Activated T-helper 17 cell treated with anti-CD3 and anti-CD28 coated beads, Interleukin-2, amount 50 U/mL, for 72 hours (primary cell): Measurements from ENCODE around the gene C1QTNF7. TPM values are rescaled to one million over a fixed set of nuclear protein-coding genes. Genes with fewer than 3 reads are reported as not detected.

Experiments used
- ATAC-seq: fragments of 150-1000 bp; cut with Tn5 transposase; replicated peaks from 2 replicates; pipeline ENCODE4 v1.10.0; 2021; ENCODE audit warnings: mild to moderate bottlenecking, moderate library complexity
- H3K27ac Mint-ChIP-seq: one replicate; pipeline ENCODE4 v1.8.0; 2022; ENCODE audit warnings: mixed read lengths
- H3K27me3 Mint-ChIP-seq: one replicate; pipeline ENCODE4 v1.8.0; 2022; ENCODE audit warnings: mixed read lengths
- H3K36me3 Mint-ChIP-seq: one replicate; pipeline ENCODE4 v1.8.0; 2022; ENCODE audit warnings: low read depth, mild to moderate bottlenecking, mixed read lengths
- H3K4me1 Mint-ChIP-seq: one replicate; pipeline ENCODE4 v1.8.0; 2022; ENCODE audit warnings: mixed read lengths
- H3K4me3 Mint-ChIP-seq: one replicate; pipeline ENCODE4 v1.8.0; 2022; ENCODE audit warnings: mild to moderate bottlenecking, mixed read lengths
- H3K9me3 Mint-ChIP-seq: one replicate; pipeline ENCODE4 v1.8.0; 2022; ENCODE audit warnings: mixed read lengths
- total RNA-seq, 2 donors: library from RNA; stranded (reverse); gene quantifications; one replicate each; pipeline ENCODE4 v1.2.3, GENCODE V29; 2022

C1QTNF7 gene
- total RNA-seq, 2 donors from 2014 or later = not detected

- Mint-ChIP-seq H3K27me3 (peaks cover 3% of the 10 kb centered on the region), H3K9me3 (no peaks in the 10 kb centered on the region), H3K27ac (peak overlapping the region; percentile 40), H3K4me1 (peaks cover 22% of the 10 kb centered on the region), H3K36me3 (no peaks in the 10 kb centered on the region), H3K4me3 (peak overlapping the region; percentile 53)
- ATAC-seq = peak; percentile 70
Measured at GRCh38 chr4:15400981-15401671, 26.7 kb upstream of the C1QTNF7 start.

- H3K27ac Mint-ChIP-seq = peak overlapping the region; percentile 40
- peaks cover 3% of the 10 kb centered on the region for H3K27me3 Mint-ChIP-seq
- peaks cover 18% of the 10 kb centered on the region for H3K4me1 Mint-ChIP-seq
- H3K4me3 Mint-ChIP-seq = peak overlapping the region; percentile 53
- no peak for ATAC-seq
- no peaks in the 10 kb centered on the region for H3K36me3 Mint-ChIP-seq
- no peaks in the 10 kb centered on the region for H3K9me3 Mint-ChIP-seq
Measured at GRCh38 chr4:15402146-15402545, 25.7 kb upstream of the C1QTNF7 start.

GRCh38 chr4:15402974-15403373, 24.9 kb upstream of the C1QTNF7 start:
- ATAC-seq = no peak
- H3K27me3 Mint-ChIP-seq = peaks cover 3% of the 10 kb centered on the region
- no peak overlapping the region for H3K27ac Mint-ChIP-seq
- no peaks in the 10 kb centered on the region for H3K36me3 Mint-ChIP-seq
- peaks cover 18% of the 10 kb centered on the region for H3K4me1 Mint-ChIP-seq
- H3K9me3 Mint-ChIP-seq = no peaks in the 10 kb centered on the region
- no peak overlapping the region for H3K4me3 Mint-ChIP-seq

- peaks cover 3% of the 10 kb centered on the region for H3K27me3 Mint-ChIP-seq
- no peaks in the 10 kb centered on the region for H3K9me3 Mint-ChIP-seq
- no peak overlapping the region for H3K4me3 Mint-ChIP-seq
- H3K36me3 Mint-ChIP-seq = no peaks in the 10 kb centered on the region
- no peak for ATAC-seq
- peaks cover 18% of the 10 kb centered on the region for H3K4me1 Mint-ChIP-seq
- no peak overlapping the region for H3K27ac Mint-ChIP-seq
Measured at GRCh38 chr4:15405018-15405417, 22.8 kb upstream of the C1QTNF7 start.

DNA sequence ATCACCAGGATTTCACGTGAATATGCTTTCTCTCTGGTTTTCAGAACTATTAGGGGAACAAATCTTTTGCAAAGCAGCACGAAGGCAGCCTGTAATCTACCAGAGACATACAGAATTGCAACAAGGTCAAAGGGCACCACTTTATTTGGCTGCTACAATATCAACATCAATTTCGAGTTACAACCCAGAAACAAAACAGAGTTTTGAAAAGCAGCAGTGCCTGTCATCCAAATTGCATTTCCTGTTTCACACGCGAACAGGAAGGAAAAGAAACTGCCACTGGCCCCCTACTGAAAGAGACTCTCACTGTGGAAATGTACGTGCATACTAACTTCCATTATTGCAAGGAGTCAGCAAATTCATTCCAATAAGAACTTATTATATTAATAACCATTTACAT, 17.1 kb upstream of the C1QTNF7 start:
- Mint-ChIP-seq H3K36me3 (no peaks in the 10 kb centered on the region), H3K27me3 (no peaks in the 10 kb centered on the region), H3K4me3 (peak overlapping the region; percentile 38), H3K27ac (peak overlapping the region; percentile 12), H3K4me1 (peaks cover 15% of the 10 kb centered on the region), H3K9me3 (no peaks in the 10 kb centered on the region)
- ATAC-seq = peak; percentile 34

- H3K27ac Mint-ChIP-seq = no peak overlapping the region
- peaks cover 2% of the 10 kb centered on the region for H3K9me3 Mint-ChIP-seq
- no peak overlapping the region for H3K4me3 Mint-ChIP-seq
- H3K4me1 Mint-ChIP-seq = peaks cover 15% of the 10 kb centered on the region
- no peaks in the 10 kb centered on the region for H3K36me3 Mint-ChIP-seq
- no peaks in the 10 kb centered on the region for H3K27me3 Mint-ChIP-seq
- ATAC-seq = no peak
Measured at GRCh38 chr4:15412461-15412860, 15.4 kb upstream of the C1QTNF7 start.

DNA sequence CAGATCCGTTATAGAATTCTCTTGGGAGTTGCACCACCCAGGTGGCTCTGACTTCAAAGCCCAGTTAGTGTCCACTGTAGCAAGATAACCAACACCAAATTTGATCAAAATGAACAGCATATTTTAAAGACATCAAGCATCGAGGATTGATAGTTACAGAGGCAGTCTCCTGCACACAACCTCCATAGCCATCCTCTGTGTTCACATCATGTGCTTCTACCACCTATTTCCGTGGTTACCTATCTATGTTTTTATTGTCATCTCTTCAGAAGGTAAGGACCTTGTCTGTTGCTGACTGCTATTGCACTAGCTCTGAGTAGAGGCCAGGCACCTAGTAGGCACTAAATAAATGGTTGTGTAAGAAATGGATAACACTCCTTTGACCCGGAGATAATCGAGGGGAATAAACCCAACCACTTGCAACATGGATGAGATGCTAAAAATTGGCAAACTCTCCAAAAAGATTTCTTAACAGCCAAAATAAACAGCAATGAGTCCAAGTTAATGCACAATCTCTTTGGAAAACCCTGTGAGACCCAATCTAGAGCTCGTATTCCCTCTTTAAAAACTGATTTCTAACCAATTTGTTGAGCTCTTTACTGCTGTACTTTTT, 14.7 kb upstream of the C1QTNF7 start:
- Mint-ChIP-seq H3K27ac (no peak overlapping the region), H3K27me3 (no peaks in the 10 kb centered on the region), H3K36me3 (no peaks in the 10 kb centered on the region), H3K4me3 (no peak overlapping the region), H3K9me3 (peaks cover 4% of the 10 kb centered on the region), H3K4me1 (peaks cover 15% of the 10 kb centered on the region)
- ATAC-seq = no peak

GRCh38 chr4:15413623-15414019, 14.2 kb upstream of the C1QTNF7 start:
- no peaks in the 10 kb centered on the region for H3K27me3 Mint-ChIP-seq
- peak; percentile 18 for ATAC-seq
- H3K36me3 Mint-ChIP-seq = no peaks in the 10 kb centered on the region
- peaks cover 15% of the 10 kb centered on the region for H3K4me1 Mint-ChIP-seq
- no peak overlapping the region for H3K4me3 Mint-ChIP-seq
- peaks cover 4% of the 10 kb centered on the region for H3K9me3 Mint-ChIP-seq
- H3K27ac Mint-ChIP-seq = no peak overlapping the region

- no peaks in the 10 kb centered on the region for H3K36me3 Mint-ChIP-seq
- no peak overlapping the region for H3K4me3 Mint-ChIP-seq
- H3K27ac Mint-ChIP-seq = no peak overlapping the region
- peak; percentile 38 for ATAC-seq
- peaks cover 15% of the 10 kb centered on the region for H3K4me1 Mint-ChIP-seq
- H3K9me3 Mint-ChIP-seq = peaks cover 4% of the 10 kb centered on the region
- H3K27me3 Mint-ChIP-seq = no peaks in the 10 kb centered on the region
Measured at GRCh38 chr4:15414551-15415091, 13.2 kb upstream of the C1QTNF7 start.

- Mint-ChIP-seq H3K9me3 (peaks cover 4% of the 10 kb centered on the region), H3K36me3 (no peaks in the 10 kb centered on the region), H3K4me1 (peaks cover 9% of the 10 kb centered on the region), H3K27me3 (no peaks in the 10 kb centered on the region), H3K4me3 (no peak overlapping the region), H3K27ac (no peak overlapping the region)
- ATAC-seq = no peak
Measured at GRCh38 chr4:15416357-15417232, 11.2 kb upstream of the C1QTNF7 start.

DNA sequence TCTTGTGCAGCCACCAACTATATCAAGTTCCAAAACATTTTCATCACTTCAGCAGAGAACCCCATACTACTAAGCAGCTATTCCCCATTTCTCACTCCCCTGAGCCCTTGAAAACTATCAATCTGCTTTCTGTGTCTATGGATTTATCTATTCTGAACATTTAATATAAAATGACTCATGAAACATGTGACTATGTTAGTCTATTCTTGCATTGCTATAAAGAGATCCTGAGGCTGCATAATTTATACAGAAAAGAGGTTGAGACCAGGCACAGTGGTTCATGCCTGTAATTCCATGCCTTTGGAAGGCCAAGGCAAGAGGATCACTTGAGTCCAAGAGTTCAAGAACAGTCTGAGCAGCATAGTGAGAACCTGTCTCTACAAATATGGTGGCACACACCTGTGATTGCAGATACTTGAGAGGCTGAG, 10.6 kb upstream of the C1QTNF7 start:
- ATAC-seq = no peak
- Mint-ChIP-seq H3K36me3 (no peaks in the 10 kb centered on the region), H3K4me3 (no peak overlapping the region), H3K4me1 (peaks cover 7% of the 10 kb centered on the region), H3K9me3 (peaks cover 4% of the 10 kb centered on the region), H3K27me3 (no peaks in the 10 kb centered on the region), H3K27ac (no peak overlapping the region)

GRCh38 chr4:15418956-15419355, 8.9 kb upstream of the C1QTNF7 start:
- Mint-ChIP-seq H3K4me3 (no peak overlapping the region), H3K36me3 (no peaks in the 10 kb centered on the region), H3K9me3 (peaks cover 4% of the 10 kb centered on the region)

GRCh38 chr4:15420642-15421041, 7.2 kb upstream of the C1QTNF7 start:
- peaks cover 4% of the 10 kb centered on the region for H3K9me3 Mint-ChIP-seq
- H3K36me3 Mint-ChIP-seq = no peaks in the 10 kb centered on the region

More at GRCh38 chr4:15418956-15419355, 8.9 kb upstream of the C1QTNF7 start:
- Mint-ChIP-seq H3K27me3 (no peaks in the 10 kb centered on the region), H3K27ac (no peak overlapping the region), H3K4me1 (peaks cover 12% of the 10 kb centered on the region)
- no peak for ATAC-seq

GRCh38 chr4:15423285-15423711, 4.5 kb upstream of the C1QTNF7 start:
- Mint-ChIP-seq H3K4me1 (peaks cover 28% of the 10 kb centered on the region), H3K27ac (peak overlapping the region; percentile 69), H3K4me3 (peak overlapping the region; percentile 41), H3K27me3 (no peaks in the 10 kb centered on the region), H3K36me3 (no peaks in the 10 kb centered on the region), H3K9me3 (no peaks in the 10 kb centered on the region)
- peak; percentile 79 for ATAC-seq

More at GRCh38 chr4:15420642-15421041, 7.2 kb upstream of the C1QTNF7 start:
- Mint-ChIP-seq H3K27ac (no peak overlapping the region), H3K4me1 (peaks cover 25% of the 10 kb centered on the region), H3K4me3 (no peak overlapping the region), H3K27me3 (no peaks in the 10 kb centered on the region)
- ATAC-seq = no peak
